ENCODE measurements around the gene ARMC9. TPM values are rescaled to one million over a fixed set of nuclear protein-coding genes. Genes with fewer than 3 reads are reported as not detected.

The ARMC9 gene
- total and polyA plus RNA-seq, 2 donors (not counting 3 experiments of a cell fraction or from before 2014, with no cell fraction given), result 16.4 to 24.2 TPM

GRCh38 chr2:231183851-231184250, 14.6 kb upstream of the ARMC9 start:
- H3K36me3 ChIP-seq (ENCODE audit: control insufficient read depth in 2 of 2, extremely low read depth in 1 of 2, insufficient read depth in 2 of 2, low read length in 2 of 2), result no peaks in the 10 kb centered on the region
- POLR2A ChIA-PET, result no interaction called here
- H3K27ac ChIP-seq (ENCODE audit: insufficient read depth, low read depth, low read length), result no peak overlapping the region
- dilution Hi-C loops (cut with MboI; ENCODE audit: extremely low pct_ligation_motif_present, low sequenced_read_pairs), result no loop called here
- no peaks in the 10 kb centered on the region for H3K79me2 ChIP-seq (ENCODE audit: control insufficient read depth, insufficient read depth, low read length)
- FAIRE-seq, result no peak
- intact Hi-C loops (cut with micrococcal nuclease), result loop anchor here (2.0 kb wide), 1 partner anchor 15 kb away; no protein-coding TSS in a partner anchor
- H3K9ac ChIP-seq (replicated peaks; ENCODE audit: extremely low read depth, insufficient read depth, low read length), result no peak overlapping the region
- TF ChIP-seq JUN (IDR thresholded peaks at IDR 0.05; ENCODE audit: borderline replicate concordance, insufficient read depth, insufficient read length, low read depth) (no peak), POLR2A (IDR thresholded peaks at IDR 0.05; ENCODE audit: low read depth, low read length) (no peak), POLR2AphosphoS5 (IDR thresholded peaks at IDR 0.05; ENCODE audit: insufficient read depth, low read depth, low read length) (no peak), FOS (IDR thresholded peaks at IDR 0.05; ENCODE audit: borderline replicate concordance, insufficient read depth, low read length) (no peak), EZH2 (IDR thresholded peaks at IDR 0.05; ENCODE audit: borderline replicate concordance, low read depth, low read length, severe bottlenecking) (no peak), MYC (IDR thresholded peaks at IDR 0.05; ENCODE audit: low read depth, low read length) (no peak), MAX (IDR thresholded peaks at IDR 0.05; ENCODE audit: insufficient read depth, insufficient read length) (no peak), GATA2 (IDR thresholded peaks at IDR 0.05; ENCODE audit: insufficient read depth, insufficient read length, low read depth, low read length) (no peak), CTCF (IDR thresholded peaks at IDR 0.05; ENCODE audit: extremely low read depth in 1 of 2, insufficient read depth in 1 of 2, low read depth in 1 of 2, low read length in 2 of 2) (no peak)
- H4K20me1 ChIP-seq (replicated peaks; ENCODE audit: control insufficient read depth, extremely low read depth, insufficient read depth, low read length), result no peaks in the 10 kb centered on the region
- H3K9me3 ChIP-seq (replicated peaks; ENCODE audit: control insufficient read depth, insufficient read depth, low read length), result no peaks in the 10 kb centered on the region
- no peaks in the 10 kb centered on the region for H3K27me3 ChIP-seq (ENCODE audit: control insufficient read depth in 2 of 2, insufficient read depth in 2 of 2, low read length in 2 of 2)
- H3K4me1 ChIP-seq (ENCODE audit: control insufficient read depth, extremely low read depth, insufficient read depth, low read length), result peaks cover 48% of the 10 kb centered on the region
- no peak for DNase-seq (ENCODE audit: low read depth, low spot score)
- no peaks in the 10 kb centered on the region for H3K9me1 ChIP-seq (replicated peaks; ENCODE audit: control insufficient read depth, extremely low read depth, insufficient read depth, low read length)
- no peak overlapping the region for H3K4me3 ChIP-seq (replicated peaks in 1 of 3; ENCODE audit: insufficient read depth in 1 of 3, low read depth in 1 of 3, low read length in 3 of 3)
- H2AFZ ChIP-seq (ENCODE audit: low read depth, low read length), result no peak overlapping the region
- no peak overlapping the region for H3K4me2 ChIP-seq (ENCODE audit: insufficient read depth, low read length)
- no TSS peak for BruUV-seq (replicated peaks)
- CTCF ChIA-PET, result interaction anchor here (0.5 to 1.1 kb wide), 3 partner anchors 9 to 80 kb away, joined by 3 read pairs; partner anchors contain the start of gene HTR2B

All from endothelial cell of umbilical vein (primary cell).